ENCODE data around the gene APBA3.

Gene APBA3

GRCh38 chr19:3751236-3751635 is 10.3 kb downstream of the APBA3 start:
- Histone ChIP-seq H3K27ac (no peak overlapping the region), H3K4me1 (peaks cover 28% of the 10 kb centered on the region), H3K27me3 (no peaks in the 10 kb centered on the region), H4K20me1 (no peaks in the 10 kb centered on the region), H3K4me2 (no peak overlapping the region), H3K9me3 (no peaks in the 10 kb centered on the region), H3K9ac (no peak overlapping the region), H3K36me3 (peaks cover 45% of the 10 kb centered on the region), H3K4me3 (no peak overlapping the region)
- no peak for TF ChIP-seq Cebpa-rat (IDR thresholded peaks at IDR 0.05)

DNA sequence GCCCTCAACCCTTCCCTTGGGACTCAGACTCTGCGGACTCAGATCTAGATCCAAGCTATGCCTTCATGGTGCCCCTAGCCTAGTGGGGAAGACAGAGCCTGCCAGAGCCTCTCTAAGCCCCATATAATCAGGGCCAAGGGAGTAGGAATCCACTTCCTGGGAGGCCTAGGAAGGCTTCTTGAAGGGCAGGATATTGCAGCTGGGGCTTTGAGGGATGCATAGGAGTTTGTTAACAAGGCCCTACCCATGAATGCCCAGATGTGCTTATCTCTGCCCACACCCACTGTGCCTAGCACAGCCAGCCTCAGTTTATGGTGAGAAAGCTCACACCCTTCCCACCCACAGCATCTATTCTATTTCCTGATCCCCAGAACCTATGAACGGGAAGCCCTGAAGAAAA is 11.3 kb downstream of the APBA3 start:
- Histone ChIP-seq H4K20me1 (no peaks in the 10 kb centered on the region), H3K9me3 (no peaks in the 10 kb centered on the region), H3K4me1 (peaks cover 19% of the 10 kb centered on the region), H3K36me3 (peaks cover 45% of the 10 kb centered on the region), H3K4me2 (no peak overlapping the region), H3K27ac (no peak overlapping the region), H3K9ac (no peak overlapping the region), H3K27me3 (no peaks in the 10 kb centered on the region), H3K4me3 (no peak overlapping the region)
- no peak for TF ChIP-seq Cebpa-rat (IDR thresholded peaks at IDR 0.05)

DNA sequence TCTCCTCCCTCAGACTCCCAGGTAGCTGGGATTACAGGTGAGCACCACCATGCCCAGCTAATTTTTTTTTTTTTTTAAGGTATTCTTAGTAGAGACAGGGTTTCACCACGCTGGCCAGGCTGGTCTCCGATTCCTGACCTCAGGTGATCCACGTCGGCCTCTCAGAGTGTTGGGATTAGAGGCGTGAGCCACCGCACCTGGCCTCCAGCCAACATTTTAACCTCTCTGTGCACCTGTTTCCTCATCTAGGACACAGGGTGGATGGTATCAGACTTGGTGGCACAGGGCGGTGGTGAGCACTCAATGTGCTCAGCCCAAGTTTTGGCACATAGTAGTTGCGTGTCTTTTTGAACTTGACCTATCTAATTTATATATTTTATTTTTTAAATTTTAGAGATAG is 12.5 kb downstream of the APBA3 start:
- Histone ChIP-seq H3K4me1 (peaks cover 7% of the 10 kb centered on the region), H3K27me3 (no peaks in the 10 kb centered on the region), H3K27ac (no peak overlapping the region), H3K4me2 (no peak overlapping the region), H3K9ac (no peak overlapping the region), H3K4me3 (no peak overlapping the region), H3K9me3 (no peaks in the 10 kb centered on the region), H4K20me1 (no peaks in the 10 kb centered on the region), H3K36me3 (peaks cover 45% of the 10 kb centered on the region)
- TF ChIP-seq Cebpa-rat (IDR thresholded peaks at IDR 0.05): no peak

GRCh38 chr19:3746371-3747056 is 15.0 kb downstream of the APBA3 start:
- H3K9ac ChIP-seq: no peak overlapping the region
- no peak overlapping the region for H3K27ac ChIP-seq
- peaks cover 21% of the 10 kb centered on the region for H3K36me3 ChIP-seq
- no peak for TF ChIP-seq Cebpa-rat (IDR thresholded peaks at IDR 0.05)
- no peak overlapping the region for H3K4me3 ChIP-seq
- no peaks in the 10 kb centered on the region for H3K4me1 ChIP-seq
- H4K20me1 ChIP-seq: no peaks in the 10 kb centered on the region
- H3K9me3 ChIP-seq: no peaks in the 10 kb centered on the region
- H3K27me3 ChIP-seq: no peaks in the 10 kb centered on the region
- H3K4me2 ChIP-seq: no peak overlapping the region

- H3K27me3 ChIP-seq: no peaks in the 10 kb centered on the region
- no peaks in the 10 kb centered on the region for H3K9me3 ChIP-seq
- no peaks in the 10 kb centered on the region for H4K20me1 ChIP-seq
- H3K4me3 ChIP-seq: no peak overlapping the region
- no peak overlapping the region for H3K27ac ChIP-seq
- H3K36me3 ChIP-seq: peaks cover 11% of the 10 kb centered on the region
- no peak overlapping the region for H3K4me2 ChIP-seq
- TF ChIP-seq Cebpa-rat (IDR thresholded peaks at IDR 0.05): no peak
- no peaks in the 10 kb centered on the region for H3K4me1 ChIP-seq
- H3K9ac ChIP-seq: no peak overlapping the region
These were observed 16.0 kb downstream of the APBA3 start for GRCh38 chr19:3745363-3746045.

DNA sequence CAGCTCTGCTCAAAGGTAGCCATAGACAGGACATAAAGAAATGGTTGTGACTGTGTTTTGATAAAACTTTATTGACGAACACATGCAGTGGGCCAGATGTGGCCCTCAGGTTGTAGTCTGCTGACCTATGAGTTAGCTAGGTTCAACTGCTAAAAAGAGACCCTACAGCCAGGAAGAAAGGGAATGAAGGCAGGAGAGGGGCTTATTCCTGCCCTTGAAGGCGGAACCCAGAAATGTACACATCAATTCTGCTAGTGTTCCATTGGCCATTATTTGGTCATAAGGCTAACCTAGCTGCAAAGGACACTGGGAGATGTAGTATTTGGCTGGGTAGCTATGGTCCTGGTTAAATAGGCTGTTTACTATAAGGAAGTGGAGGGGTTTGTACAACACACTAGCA is 18.0 kb downstream of the APBA3 start:
- Histone ChIP-seq H3K36me3 (no peaks in the 10 kb centered on the region), H3K9ac (no peak overlapping the region), H3K27ac (no peak overlapping the region), H4K20me1 (no peaks in the 10 kb centered on the region), H3K4me2 (no peak overlapping the region), H3K4me3 (no peak overlapping the region), H3K27me3 (no peaks in the 10 kb centered on the region), H3K4me1 (no peaks in the 10 kb centered on the region), H3K9me3 (no peaks in the 10 kb centered on the region)
- no peak for TF ChIP-seq Cebpa-rat (IDR thresholded peaks at IDR 0.05)

GRCh38 chr19:3740431-3740830 is 21.1 kb downstream of the APBA3 start:
- H3K27me3 ChIP-seq: no peaks in the 10 kb centered on the region
- H3K27ac ChIP-seq: no peak overlapping the region
- TF ChIP-seq Cebpa-rat (IDR thresholded peaks at IDR 0.05): no peak
- H3K4me3 ChIP-seq: no peak overlapping the region
- no peaks in the 10 kb centered on the region for H3K4me1 ChIP-seq
- no peaks in the 10 kb centered on the region for H3K9me3 ChIP-seq
- H3K4me2 ChIP-seq: no peak overlapping the region
- H3K36me3 ChIP-seq: no peaks in the 10 kb centered on the region
- no peaks in the 10 kb centered on the region for H4K20me1 ChIP-seq
- H3K9ac ChIP-seq: no peak overlapping the region

GRCh38 chr19:3738477-3739220 is 22.8 kb downstream of the APBA3 start:
- Histone ChIP-seq H3K4me2 (no peak overlapping the region), H3K36me3 (no peaks in the 10 kb centered on the region), H3K4me3 (no peak overlapping the region), H3K9me3 (no peaks in the 10 kb centered on the region), H3K27me3 (no peaks in the 10 kb centered on the region), H3K9ac (no peak overlapping the region), H4K20me1 (no peaks in the 10 kb centered on the region), H3K27ac (no peak overlapping the region), H3K4me1 (peaks cover 2% of the 10 kb centered on the region; the same call in 1 of the 2 replicates)
- TF ChIP-seq Cebpa-rat (IDR thresholded peaks at IDR 0.05): no peak

- no peak overlapping the region for H3K4me3 ChIP-seq
- H3K36me3 ChIP-seq: no peaks in the 10 kb centered on the region
- no peak overlapping the region for H3K4me2 ChIP-seq
- H4K20me1 ChIP-seq: no peaks in the 10 kb centered on the region
- peaks cover 7% of the 10 kb centered on the region; the same call in 1 of the 2 replicates for H3K4me1 ChIP-seq
- H3K27ac ChIP-seq: no peak overlapping the region
- H3K27me3 ChIP-seq: no peaks in the 10 kb centered on the region
- no peak overlapping the region for H3K9ac ChIP-seq
- no peak for TF ChIP-seq Cebpa-rat (IDR thresholded peaks at IDR 0.05)
- no peaks in the 10 kb centered on the region for H3K9me3 ChIP-seq
These were observed 23.8 kb downstream of the APBA3 start for GRCh38 chr19:3737487-3738205.

Measured in BLaER1 (cell line).